Measurements from ENCODE around the gene GCK. TPM values are rescaled to one million over a fixed set of nuclear protein-coding genes. Genes with fewer than 3 reads are reported as not detected.

The GCK gene
- total RNA-seq, 2 donors from 2014 or later = 0.24 TPM; not detected in 1

DNA sequence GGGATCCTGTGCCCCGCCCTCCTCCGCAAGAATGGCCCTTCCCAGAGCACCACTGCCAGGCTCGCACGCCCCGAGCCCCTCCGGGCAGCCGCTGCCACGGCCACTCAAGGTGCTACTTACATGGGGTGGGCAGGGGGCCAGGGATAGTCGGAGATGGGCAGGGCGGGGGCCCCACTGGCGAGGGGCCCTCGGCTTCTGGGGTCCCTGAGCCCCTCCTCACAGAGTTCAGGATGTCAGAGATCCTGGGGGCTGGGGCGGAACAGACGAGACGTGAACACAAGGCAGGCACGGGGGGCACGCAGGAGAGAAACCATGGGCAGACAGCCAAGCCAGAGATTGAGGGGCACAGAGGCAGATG is 37.1 kb upstream of the GCK start:
- peaks cover 0 to 2% of the 10 kb centered on the region in 2 donors for H3K27me3 Mint-ChIP-seq
- no peaks in the 10 kb centered on the region for H3K4me1 Mint-ChIP-seq (ENCODE audit: low read depth in 2 of 2)
- no peaks in the 10 kb centered on the region for H3K9me3 Mint-ChIP-seq
- H3K4me3 Mint-ChIP-seq = no peak overlapping the region
- DNase-seq (ENCODE audit: low spot score) (no peak), ATAC-seq (no peak)
- no peak overlapping the region for H3K27ac Mint-ChIP-seq
- H3K36me3 Mint-ChIP-seq = no peaks in the 10 kb centered on the region

GRCh38 chr7:44225566-44226395 is 36.5 kb upstream of the GCK start:
- Mint-ChIP-seq H3K9me3 (no peaks in the 10 kb centered on the region), H3K4me3 (no peak overlapping the region), H3K36me3 (no peaks in the 10 kb centered on the region), H3K4me1 (ENCODE audit: low read depth in 2 of 2) (no peaks in the 10 kb centered on the region), H3K27me3 (peaks cover 0 to 2% of the 10 kb centered on the region in 2 donors), H3K27ac (no peak overlapping the region)
- DNase-seq (ENCODE audit: low spot score) = no peak
- no peak for ATAC-seq

GRCh38 chr7:44224974-44225565 is 35.8 kb upstream of the GCK start:
- Mint-ChIP-seq H3K36me3 (no peaks in the 10 kb centered on the region), H3K4me3 (no peak overlapping the region), H3K9me3 (no peaks in the 10 kb centered on the region), H3K27ac (no peak overlapping the region), H3K4me1 (ENCODE audit: low read depth in 2 of 2) (no peaks in the 10 kb centered on the region), H3K27me3 (peaks cover 0 to 2% of the 10 kb centered on the region in 2 donors)
- DNase-seq (ENCODE audit: low spot score) = no peak
- ATAC-seq = no peak

DNA sequence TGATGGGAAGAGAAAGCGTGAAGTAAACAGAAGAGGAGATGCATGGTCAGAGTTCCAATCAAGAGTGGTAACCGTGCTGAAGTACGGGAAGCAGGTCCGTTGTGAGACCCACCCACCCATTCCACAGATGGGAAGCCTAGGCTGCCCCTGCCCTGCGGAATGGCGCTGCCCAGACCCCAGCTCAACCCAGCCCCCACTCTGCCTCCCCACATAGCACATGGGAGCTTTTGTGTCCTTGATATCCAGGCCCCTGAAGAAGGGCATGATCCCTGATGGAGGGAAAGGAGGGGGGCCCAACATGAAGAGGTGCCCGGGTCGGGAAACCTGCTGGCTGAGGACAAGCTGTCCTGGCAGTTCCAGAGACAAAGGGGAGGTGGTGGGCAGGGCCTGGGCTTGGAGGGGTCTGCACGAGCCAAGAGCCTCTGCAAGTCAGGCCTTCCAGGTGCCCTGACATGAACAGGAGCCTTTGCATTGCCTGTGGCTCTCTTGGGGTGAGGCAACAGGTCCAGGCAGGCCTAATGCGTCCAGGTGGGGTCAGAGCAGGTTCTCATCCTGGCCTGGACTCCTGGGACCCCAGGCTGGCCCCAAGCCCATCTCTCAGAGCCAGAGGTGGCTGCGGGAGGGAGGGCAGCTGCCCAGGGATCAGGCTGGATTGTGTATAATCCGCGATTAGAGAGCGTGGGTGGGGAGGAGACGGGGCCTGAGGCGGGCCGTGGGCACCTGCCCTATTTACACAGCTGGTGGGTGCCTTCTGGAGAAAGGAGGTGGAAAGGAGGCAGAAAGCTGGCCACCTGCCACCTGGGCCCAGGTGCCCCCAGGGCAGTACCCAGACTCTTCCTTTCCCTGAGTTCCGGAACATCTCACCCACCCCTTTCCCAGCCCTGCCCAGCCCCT is 35.1 kb upstream of the GCK start:
- Mint-ChIP-seq H3K27me3 (peaks cover 0 to 2% of the 10 kb centered on the region in 2 donors), H3K4me1 (ENCODE audit: low read depth in 2 of 2) (no peaks in the 10 kb centered on the region), H3K9me3 (no peaks in the 10 kb centered on the region), H3K36me3 (no peaks in the 10 kb centered on the region), H3K4me3 (no peak overlapping the region), H3K27ac (no peak overlapping the region)
- no peak for ATAC-seq
- DNase-seq (ENCODE audit: low spot score) = no peak

- peaks cover 0 to 2% of the 10 kb centered on the region in 2 donors for H3K27me3 Mint-ChIP-seq
- no peaks in the 10 kb centered on the region for H3K9me3 Mint-ChIP-seq
- H3K4me3 Mint-ChIP-seq = no peak overlapping the region
- no peak for DNase-seq (ENCODE audit: low spot score)
- H3K4me1 Mint-ChIP-seq (ENCODE audit: low read depth in 2 of 2) = no peaks in the 10 kb centered on the region
- ATAC-seq = no peak
- H3K36me3 Mint-ChIP-seq = no peaks in the 10 kb centered on the region
- no peak overlapping the region for H3K27ac Mint-ChIP-seq
These were observed 34.3 kb upstream of the GCK start for GRCh38 chr7:44223362-44224079.

DNA sequence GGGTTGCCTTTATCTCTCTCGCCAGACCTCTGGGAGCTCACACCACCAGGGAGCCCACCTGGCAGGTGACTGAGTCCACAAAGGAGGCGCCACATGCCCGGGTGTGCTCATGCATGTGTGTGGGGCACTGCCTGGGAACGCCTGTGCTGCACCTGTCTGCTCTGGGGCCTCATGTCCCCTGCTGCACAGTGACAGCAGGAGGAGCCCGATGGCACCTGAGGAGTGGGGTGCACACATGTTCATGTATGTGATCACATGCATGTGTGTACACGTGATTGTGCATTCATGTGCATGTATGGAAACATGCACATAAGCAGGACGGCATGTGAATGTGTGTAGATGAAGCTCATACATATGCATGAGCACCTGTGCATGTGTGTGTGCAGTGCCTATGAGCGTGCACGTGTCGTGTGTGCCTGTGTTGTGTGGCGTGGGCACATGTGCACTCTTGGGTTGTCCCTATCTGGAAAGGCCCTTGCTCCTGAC is 33.6 kb upstream of the GCK start:
- no peak overlapping the region for H3K4me3 Mint-ChIP-seq
- no peak for ATAC-seq
- H3K36me3 Mint-ChIP-seq = no peaks in the 10 kb centered on the region
- no peaks in the 10 kb centered on the region for H3K9me3 Mint-ChIP-seq
- no peaks in the 10 kb centered on the region for H3K4me1 Mint-ChIP-seq (ENCODE audit: low read depth in 2 of 2)
- no peak for DNase-seq (ENCODE audit: low spot score)
- H3K27ac Mint-ChIP-seq = no peak overlapping the region
- H3K27me3 Mint-ChIP-seq = peaks cover 0 to 2% of the 10 kb centered on the region in 2 donors

DNA sequence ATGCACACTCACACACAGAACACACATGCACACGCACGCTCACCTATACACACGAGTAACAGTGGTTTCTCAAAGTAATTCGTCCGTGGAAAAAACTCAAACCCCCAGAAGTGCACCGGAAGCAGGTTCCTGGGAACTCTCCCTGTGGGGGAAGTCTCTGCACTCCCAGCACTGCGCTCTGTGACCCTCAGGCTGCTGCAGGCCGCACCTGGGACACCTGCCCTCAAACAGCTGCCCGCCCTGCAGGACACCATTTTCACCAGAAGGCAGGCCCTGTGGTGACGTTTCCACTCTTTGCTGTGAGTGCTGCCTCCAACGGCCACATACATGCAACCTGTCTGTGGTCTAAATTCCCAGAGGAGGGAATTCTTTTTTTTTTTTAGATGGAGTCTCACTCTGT is 32.8 kb upstream of the GCK start:
- H3K4me1 Mint-ChIP-seq (ENCODE audit: low read depth in 2 of 2) = no peaks in the 10 kb centered on the region
- ATAC-seq (no peak), DNase-seq (ENCODE audit: low spot score) (peak; percentile 54)
- no peak overlapping the region for H3K27ac Mint-ChIP-seq
- H3K9me3 Mint-ChIP-seq = no peaks in the 10 kb centered on the region
- H3K36me3 Mint-ChIP-seq = no peaks in the 10 kb centered on the region
- peaks cover 0 to 2% of the 10 kb centered on the region in 2 donors for H3K27me3 Mint-ChIP-seq
- H3K4me3 Mint-ChIP-seq = no peak overlapping the region

- no peaks in the 10 kb centered on the region for H3K36me3 Mint-ChIP-seq
- H3K27ac Mint-ChIP-seq = no peak overlapping the region
- no peaks in the 10 kb centered on the region for H3K4me1 Mint-ChIP-seq (ENCODE audit: low read depth in 2 of 2)
- peaks cover 0 to 2% of the 10 kb centered on the region in 2 donors for H3K27me3 Mint-ChIP-seq
- no peak overlapping the region for H3K4me3 Mint-ChIP-seq
- no peak for ATAC-seq
- peak; percentile 58 for DNase-seq (ENCODE audit: low spot score)
- no peaks in the 10 kb centered on the region for H3K9me3 Mint-ChIP-seq
These were observed 32.1 kb upstream of the GCK start for GRCh38 chr7:44221231-44221791.

DNA sequence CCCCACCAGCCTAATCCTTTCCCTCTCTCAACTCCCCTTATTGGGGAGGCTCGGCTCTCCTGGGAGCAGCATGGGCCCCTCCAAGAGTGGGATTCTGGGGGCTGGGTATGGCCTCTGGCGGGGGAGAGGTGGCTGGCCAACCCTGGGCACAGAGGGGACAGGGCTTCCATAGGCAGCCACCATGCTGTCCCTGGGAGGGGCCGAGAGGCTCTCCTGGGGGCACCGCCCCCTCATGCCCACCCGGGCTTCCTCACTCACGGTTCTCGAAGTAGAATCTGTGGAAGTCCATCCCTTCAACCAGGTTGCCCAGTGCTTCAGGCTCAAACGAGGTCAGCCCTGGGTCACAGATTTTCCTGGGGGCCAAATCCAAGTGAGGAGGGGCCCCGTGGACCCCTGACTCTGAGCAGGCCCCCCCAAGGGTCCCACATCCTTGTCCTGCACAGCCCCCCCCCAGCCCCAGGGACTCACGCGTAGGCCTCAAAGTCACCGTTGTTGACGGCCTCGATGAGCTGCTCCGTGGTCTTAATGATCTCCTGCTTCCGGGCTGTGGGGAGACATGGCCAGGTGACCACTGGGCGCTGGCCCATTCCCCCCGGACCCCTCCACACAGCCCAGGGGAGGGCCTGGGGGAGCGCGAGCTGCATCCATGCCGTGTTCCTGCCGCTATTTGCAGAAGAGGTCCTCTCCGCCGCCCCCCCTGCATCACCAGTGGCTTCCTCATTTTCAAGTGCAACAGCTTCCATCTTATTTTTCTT is 31.3 kb upstream of the GCK start:
- Mint-ChIP-seq H3K9me3 (no peaks in the 10 kb centered on the region), H3K27me3 (no peaks in the 10 kb centered on the region), H3K27ac (no peak overlapping the region), H3K36me3 (no peaks in the 10 kb centered on the region), H3K4me1 (ENCODE audit: low read depth in 2 of 2) (no peaks in the 10 kb centered on the region), H3K4me3 (no peak overlapping the region)
- no peak for ATAC-seq
- DNase-seq (ENCODE audit: low spot score) = no peak

- no peak overlapping the region for H3K27ac Mint-ChIP-seq
- ATAC-seq = no peak
- H3K36me3 Mint-ChIP-seq = no peaks in the 10 kb centered on the region
- no peak overlapping the region for H3K4me3 Mint-ChIP-seq
- H3K9me3 Mint-ChIP-seq = no peaks in the 10 kb centered on the region
- H3K27me3 Mint-ChIP-seq = no peaks in the 10 kb centered on the region
- no peaks in the 10 kb centered on the region for H3K4me1 Mint-ChIP-seq (ENCODE audit: low read depth in 2 of 2)
- DNase-seq (ENCODE audit: low spot score) = no peak
These were observed 30.8 kb upstream of the GCK start for GRCh38 chr7:44220046-44220357.

DNA sequence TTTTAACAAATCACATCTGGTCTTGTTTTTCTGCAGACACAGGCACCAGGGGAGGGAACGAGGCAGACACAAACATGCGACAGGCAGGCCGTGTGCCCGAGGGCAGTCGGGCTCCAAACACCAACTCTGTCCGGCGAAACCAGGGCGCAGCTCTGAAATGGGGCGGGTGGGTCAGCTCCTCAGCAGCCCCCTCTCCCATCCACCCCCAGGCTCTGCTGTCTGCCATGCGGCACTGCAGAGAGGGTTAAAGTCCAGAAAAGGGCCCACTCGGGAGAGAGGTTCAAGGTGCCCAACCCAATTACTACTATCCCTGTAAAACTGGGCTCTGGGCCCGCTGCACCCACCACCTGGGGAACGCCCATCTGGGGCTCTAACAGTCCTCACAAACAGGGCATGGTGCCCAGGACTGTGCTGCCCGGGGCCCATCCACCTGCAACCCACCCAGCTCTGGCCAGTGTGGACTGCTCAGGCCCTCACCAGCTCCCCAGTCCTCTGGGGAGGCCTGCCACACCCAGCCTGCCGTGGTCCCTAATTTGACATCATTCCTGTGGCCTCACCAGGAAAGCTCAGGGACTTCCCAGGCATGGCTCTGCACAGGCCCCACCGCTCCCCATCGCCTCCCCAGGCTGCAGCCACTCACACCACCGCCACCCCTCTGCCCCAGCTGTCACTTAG is 30.3 kb upstream of the GCK start:
- no peak overlapping the region for H3K4me3 Mint-ChIP-seq
- no peak overlapping the region for H3K27ac Mint-ChIP-seq
- no peaks in the 10 kb centered on the region for H3K36me3 Mint-ChIP-seq
- H3K9me3 Mint-ChIP-seq = no peaks in the 10 kb centered on the region
- H3K4me1 Mint-ChIP-seq (ENCODE audit: low read depth in 2 of 2) = no peaks in the 10 kb centered on the region
- DNase-seq (ENCODE audit: low spot score) = no peak
- H3K27me3 Mint-ChIP-seq = no peaks in the 10 kb centered on the region
- no peak for ATAC-seq

- Mint-ChIP-seq H3K9me3 (no peaks in the 10 kb centered on the region), H3K4me3 (no peak overlapping the region), H3K36me3 (no peaks in the 10 kb centered on the region), H3K27ac (no peak overlapping the region), H3K27me3 (no peaks in the 10 kb centered on the region), H3K4me1 (ENCODE audit: low read depth in 2 of 2) (no peaks in the 10 kb centered on the region)
- ATAC-seq = peak in 1 of 2 donors; percentile 7
- DNase-seq (ENCODE audit: low spot score) = no peak
These were observed 29.4 kb upstream of the GCK start for GRCh38 chr7:44218418-44219201.

Measured in natural killer cell treated with Interleukin-12 subunit alpha and Interleukin-12 subunit beta and Interleukin-15 and Interleukin-18, amount 100 ng/mL, for 72 hours (primary cell).